GM12801 (cell line): ENCODE measurements around the gene NFIA.

Source experiments
- TF ChIP-seq, protein P1 (sequence below): IDR thresholded peaks from one replicate; pipeline ENCODE4 v1.5.1; 2011; ENCODE audit warnings: control low read depth; ENCODE audit not compliant: insufficient read length; ENCODE audit errors: extremely low read depth

Gene NFIA

DNA sequence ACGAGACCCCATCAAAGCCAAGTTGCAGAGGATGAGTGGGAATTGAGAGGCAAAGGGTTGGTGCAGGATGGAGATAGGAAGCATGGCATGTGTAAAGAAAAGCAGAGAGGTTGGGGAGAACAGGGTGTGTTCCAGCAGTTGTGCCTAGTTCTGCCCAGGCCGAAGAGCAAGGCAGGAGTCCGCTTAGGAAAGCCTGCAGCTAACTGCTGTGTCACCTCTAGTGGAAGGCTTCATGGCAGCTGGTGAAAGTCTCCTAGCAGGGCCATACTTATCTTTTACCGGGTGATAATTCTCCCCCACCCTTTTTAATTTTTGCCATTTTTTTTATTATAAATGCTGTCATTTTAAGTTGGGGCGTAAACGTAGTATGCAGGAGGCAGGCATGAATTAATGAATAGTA lies 93.6 kb downstream of the NFIA start:
- TF ChIP-seq, protein P1, sequence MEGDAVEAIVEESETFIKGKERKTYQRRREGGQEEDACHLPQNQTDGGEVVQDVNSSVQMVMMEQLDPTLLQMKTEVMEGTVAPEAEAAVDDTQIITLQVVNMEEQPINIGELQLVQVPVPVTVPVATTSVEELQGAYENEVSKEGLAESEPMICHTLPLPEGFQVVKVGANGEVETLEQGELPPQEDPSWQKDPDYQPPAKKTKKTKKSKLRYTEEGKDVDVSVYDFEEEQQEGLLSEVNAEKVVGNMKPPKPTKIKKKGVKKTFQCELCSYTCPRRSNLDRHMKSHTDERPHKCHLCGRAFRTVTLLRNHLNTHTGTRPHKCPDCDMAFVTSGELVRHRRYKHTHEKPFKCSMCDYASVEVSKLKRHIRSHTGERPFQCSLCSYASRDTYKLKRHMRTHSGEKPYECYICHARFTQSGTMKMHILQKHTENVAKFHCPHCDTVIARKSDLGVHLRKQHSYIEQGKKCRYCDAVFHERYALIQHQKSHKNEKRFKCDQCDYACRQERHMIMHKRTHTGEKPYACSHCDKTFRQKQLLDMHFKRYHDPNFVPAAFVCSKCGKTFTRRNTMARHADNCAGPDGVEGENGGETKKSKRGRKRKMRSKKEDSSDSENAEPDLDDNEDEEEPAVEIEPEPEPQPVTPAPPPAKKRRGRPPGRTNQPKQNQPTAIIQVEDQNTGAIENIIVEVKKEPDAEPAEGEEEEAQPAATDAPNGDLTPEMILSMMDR, result no peak

DNA sequence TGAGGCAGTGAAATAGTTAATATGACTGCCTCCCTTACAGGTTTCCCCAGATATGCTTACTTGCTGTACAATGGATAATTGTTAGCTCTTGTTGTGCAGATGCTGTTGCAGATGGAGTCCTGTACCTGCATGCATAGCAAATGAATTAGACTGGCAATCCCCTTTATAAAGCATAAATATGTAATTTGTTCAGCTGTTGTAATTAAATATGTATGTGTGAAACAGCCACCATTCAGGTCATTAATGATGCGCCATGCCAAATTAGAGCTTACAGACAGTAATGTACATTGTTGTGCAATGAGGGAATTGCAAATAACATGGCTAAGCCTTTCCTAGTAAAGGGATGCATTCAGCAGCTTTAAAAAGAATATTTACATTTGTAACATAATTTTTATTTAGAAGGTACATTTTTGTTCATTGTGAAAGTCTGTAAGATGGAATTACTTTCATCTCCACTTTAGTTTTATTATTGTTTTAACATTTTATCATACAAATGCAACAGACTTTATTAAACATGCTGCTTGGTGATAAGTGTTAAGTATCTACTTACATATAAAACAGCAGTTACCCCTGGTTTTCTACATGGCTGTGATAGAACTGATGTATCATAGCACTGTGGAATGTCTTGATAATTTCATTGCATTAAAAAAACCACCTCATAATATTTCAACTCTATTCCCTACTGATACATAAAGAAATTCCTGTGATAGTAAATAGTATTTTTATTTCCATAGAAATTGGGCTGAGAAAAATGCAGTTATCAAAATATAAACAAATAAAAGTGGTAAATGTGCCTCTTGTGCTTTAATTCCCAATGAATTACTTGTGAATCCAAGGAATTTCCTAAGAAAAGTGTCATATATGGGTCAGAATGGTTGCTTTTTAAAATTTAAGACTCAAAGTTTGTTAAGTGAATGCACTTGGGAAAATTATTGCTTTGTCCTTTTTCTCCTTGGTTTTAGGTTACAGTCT lies 99.0 kb downstream of the NFIA start:
- TF ChIP-seq, protein P1, result no peak

DNA sequence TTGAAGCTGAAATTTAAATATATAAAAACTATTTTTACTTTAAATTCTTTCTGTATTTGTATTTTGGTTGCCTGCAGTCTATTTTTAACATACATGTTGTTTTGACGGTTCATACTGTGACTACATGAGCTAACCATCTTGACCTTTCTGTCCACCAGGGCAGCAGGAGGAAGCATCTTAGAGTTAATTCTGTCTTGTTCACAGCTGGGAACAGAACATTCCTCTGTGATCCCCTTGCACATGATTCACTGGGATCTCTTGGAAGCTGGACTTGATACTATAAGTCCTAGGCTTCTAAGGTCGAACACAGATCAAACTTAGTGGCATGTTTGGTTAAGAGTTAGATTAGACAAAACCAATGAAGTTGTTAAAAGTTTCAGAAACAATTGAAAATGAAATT lies 99.7 kb downstream of the NFIA start:
- TF ChIP-seq, protein P1, result no peak

DNA sequence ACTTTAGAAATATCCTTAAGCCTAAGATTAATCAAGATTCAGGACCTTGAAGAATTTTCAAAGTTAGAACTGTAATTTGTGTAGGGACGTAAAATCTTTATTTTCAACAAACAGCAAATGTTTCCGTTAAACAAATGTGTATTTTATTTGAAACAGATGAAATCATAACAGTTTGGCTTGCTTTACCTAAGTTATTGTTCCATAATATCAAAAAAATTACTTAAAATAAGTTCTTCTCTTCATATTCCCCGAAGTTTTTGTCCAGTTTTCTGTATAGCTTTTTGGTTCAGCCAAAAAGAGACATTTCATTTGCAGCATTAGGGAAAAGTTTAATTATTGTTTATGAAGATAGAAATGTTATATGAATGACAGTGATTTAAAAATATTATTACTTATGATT lies 100.1 kb downstream of the NFIA start:
- TF ChIP-seq, protein P1, result no peak

DNA sequence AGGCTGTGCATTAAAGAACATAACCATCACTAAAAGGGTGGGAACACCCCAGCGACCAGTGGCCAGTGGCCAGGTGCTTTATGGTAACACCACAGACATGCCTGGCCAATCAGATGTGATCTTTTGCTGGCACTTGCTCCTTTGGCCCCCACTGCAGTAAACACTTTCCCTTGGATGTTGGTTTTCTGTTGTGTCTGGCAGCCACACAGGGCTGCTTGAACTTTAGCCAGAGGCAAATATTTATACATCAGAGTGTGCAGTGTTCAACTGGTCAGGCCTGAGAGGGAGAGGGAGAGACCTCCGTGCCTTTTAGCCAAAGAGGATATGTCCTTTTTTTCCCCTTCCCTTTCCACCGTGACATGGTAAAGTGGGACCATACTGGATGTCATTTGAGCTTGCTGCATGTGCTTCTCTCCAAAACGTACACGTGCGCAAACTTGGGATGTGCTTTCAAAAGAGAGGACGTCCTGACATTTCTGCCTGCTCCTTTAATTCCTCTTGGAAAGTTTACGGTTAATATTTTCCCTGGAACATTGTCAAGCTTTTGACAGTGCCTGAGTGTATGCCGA lies 101.2 kb downstream of the NFIA start:
- TF ChIP-seq, protein P1, result no peak

DNA sequence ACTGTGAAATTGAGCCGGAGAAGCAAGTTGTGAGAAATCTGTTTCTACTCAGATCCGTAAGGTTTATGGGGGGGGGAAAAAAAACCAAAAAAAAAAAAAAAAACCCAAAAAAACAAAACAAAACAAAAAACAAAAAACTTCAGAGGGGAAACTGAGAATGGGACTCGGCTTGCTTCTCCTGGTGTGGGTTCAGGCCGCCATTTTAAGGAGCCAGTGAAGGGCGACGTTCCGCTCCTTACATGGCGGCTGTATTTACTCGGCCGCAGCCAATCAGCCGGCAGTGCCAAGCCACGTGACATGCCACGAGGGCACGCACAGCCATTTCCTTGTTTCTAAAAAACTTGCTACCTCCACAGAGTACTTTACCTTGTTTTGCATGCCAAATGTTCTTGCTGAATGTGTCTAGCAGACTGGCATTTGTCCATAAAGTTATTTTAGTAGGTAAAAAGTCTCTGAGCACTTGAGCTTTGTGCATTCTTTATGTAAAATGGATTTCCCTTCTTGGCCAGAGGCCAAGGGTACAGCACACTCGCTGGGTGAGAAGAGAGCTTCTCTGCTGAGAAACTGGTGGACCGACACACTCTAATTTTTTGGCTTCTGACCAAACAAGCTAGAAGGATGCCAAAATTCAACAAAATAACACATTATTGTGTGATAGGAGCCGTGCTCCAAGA lies 101.8 kb downstream of the NFIA start:
- TF ChIP-seq, protein P1, result no peak

DNA sequence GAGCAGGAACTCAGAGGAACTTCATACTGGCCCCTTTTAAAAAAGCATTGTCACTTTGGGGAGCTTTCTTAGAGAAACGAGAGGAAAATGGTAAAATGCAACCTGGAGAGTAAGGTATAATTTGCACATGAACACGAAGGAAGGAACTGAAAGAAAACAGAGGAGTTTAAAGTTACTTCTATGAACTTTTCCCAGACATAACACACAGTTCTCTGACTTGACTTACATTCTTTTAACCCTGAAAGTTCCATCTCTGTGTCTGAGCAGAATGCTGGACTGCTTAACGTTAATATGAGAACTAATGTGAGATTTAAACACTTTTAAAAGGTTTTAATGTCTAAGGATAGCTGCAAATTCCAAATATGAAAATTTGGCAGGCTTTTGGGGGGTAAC lies 102.3 kb downstream of the NFIA start:
- TF ChIP-seq, protein P1, result no peak
